Urinary bladder (tissue), 4 donors: ENCODE measurements around the gene E2F1. TPM values are rescaled to one million over a fixed set of nuclear protein-coding genes. Genes with fewer than 3 reads are reported as not detected.

Experiments used
- DNase-seq: peaks from one replicate; pipeline ENCODE4 v3.0.0-alpha.2; 2015; ENCODE audit errors: extremely low spot score
- H3K27ac ChIP-seq: one replicate; pipeline ENCODE4 v1.5.1; 2013; ENCODE audit warnings: low read depth, mild to moderate bottlenecking, moderate library complexity
- H3K36me3 ChIP-seq: one replicate; pipeline ENCODE4 v1.6.1; 2013; ENCODE audit warnings: mild to moderate bottlenecking, moderate library complexity; ENCODE audit not compliant: insufficient read depth
- H3K4me1 ChIP-seq: one replicate; pipeline ENCODE4 v1.6.1; 2013; ENCODE audit warnings: mild to moderate bottlenecking, moderate library complexity; ENCODE audit not compliant: insufficient read depth
- H3K4me3 ChIP-seq: one replicate; pipeline ENCODE4 v1.5.1; 2013; ENCODE audit warnings: low read depth, low read length
- WGBS: extraction: QIAGEN DNeasy Blood & Tissue Kit; methylation state at CpG from one replicate; pipeline ENCODE4 v1.1.7; 2013; 5-methylcytosine and 5-hydroxymethylcytosine counted together
- polyA plus RNA-seq: library from polyadenylated mRNA; stranded (reverse); fragments of 200-250 nt; gene quantifications from one replicate; pipeline ENCODE4 v1.2.3, GENCODE V29; 2013
- total RNA-seq: library from RNA; depleted of rRNA; stranded (reverse); fragments of >200 nt; gene quantifications from one replicate; pipeline ENCODE4 v1.2.3, GENCODE V29; 2014
- donor health status: healthy with polysubstance abuse.
- donor health status: healthy.

Gene E2F1
- total and polyA plus RNA-seq, 2 donors: 3.5 to 6.6 TPM

DNA sequence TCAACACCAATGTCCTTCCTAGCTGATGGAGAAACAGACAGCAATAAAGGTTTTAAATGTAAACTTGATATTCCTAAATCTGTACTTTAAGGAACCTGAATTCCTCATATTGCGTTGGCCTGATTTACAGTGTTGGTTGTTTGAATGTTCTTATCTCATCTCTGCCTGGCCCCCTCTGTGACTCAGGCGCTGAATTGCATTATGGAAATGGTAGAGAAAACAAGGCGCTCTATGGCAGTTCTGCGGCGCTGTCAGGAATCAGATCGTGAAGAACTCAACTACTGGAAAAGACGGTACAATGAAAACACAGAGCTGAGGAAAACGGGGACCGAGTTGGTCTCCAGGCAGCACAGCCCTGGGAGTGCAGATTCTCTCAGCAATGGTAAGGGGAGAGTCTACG, 56.7 kb downstream of the E2F1 start:
- peaks cover 7% of the 10 kb centered on the region for H3K36me3 ChIP-seq
- WGBS: 94% methylated on average over 10 of the region's 10 CpGs
- DNase-seq: no peak
- no peaks in the 10 kb centered on the region for H3K4me1 ChIP-seq
- no peak overlapping the region for H3K4me3 ChIP-seq
- H3K27ac ChIP-seq: no peak overlapping the region

GRCh38 chr20:33627577-33628216, 58.5 kb downstream of the E2F1 start:
- no peak for DNase-seq
- 96% methylated on average over 4 of the region's 4 CpGs for WGBS
- H3K4me1 ChIP-seq: no peaks in the 10 kb centered on the region
- H3K36me3 ChIP-seq: peaks cover 7% of the 10 kb centered on the region
- no peak overlapping the region for H3K4me3 ChIP-seq
- no peak overlapping the region for H3K27ac ChIP-seq

DNA sequence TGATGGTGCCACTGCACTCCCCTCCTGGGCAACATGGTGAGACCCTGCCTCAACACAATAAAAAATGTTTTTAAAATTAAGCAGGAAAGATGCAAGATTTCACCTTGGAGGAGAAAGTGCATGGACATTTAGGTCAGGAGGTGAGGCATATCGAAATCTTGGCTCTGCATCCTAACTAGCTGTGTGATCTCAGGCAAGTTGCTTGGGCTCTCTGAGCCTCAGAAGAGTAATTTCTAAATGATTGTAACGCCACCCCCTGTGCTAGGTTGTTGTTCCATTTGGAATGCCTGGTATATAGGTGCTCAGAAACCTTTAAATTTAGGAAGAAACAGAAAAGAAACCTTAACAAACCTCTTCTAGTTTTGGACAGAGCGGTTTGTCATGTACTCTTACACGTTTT, 60.0 kb downstream of the E2F1 start:
- peaks cover 7% of the 10 kb centered on the region for H3K36me3 ChIP-seq
- H3K4me1 ChIP-seq: no peaks in the 10 kb centered on the region
- H3K27ac ChIP-seq: no peak overlapping the region
- no peak for DNase-seq
- WGBS: 94% methylated on average over 4 of the region's 4 CpGs
- no peak overlapping the region for H3K4me3 ChIP-seq

Other genes starting within 250 kb of the E2F1 start
- gene SNTA1, start 242.6 kb downstream of the E2F1 start, total RNA-seq: 9.3 TPM
- gene SNTA1, start 242.6 kb downstream of the E2F1 start, polyA plus RNA-seq: 50.6 TPM
- gene CBFA2T2, start 196.3 kb downstream of the E2F1 start, total RNA-seq: 16.0 TPM
- 12.5 TPM for gene CBFA2T2, start 196.3 kb downstream of the E2F1 start, polyA plus RNA-seq
- not detected for gene C20orf144, start 24.1 kb downstream of the E2F1 start, total RNA-seq
- gene C20orf144, start 24.1 kb downstream of the E2F1 start, polyA plus RNA-seq: 0.03 TPM
- gene ACTL10, start 19.4 kb downstream of the E2F1 start, total RNA-seq: 0.95 TPM
- gene ACTL10, start 19.4 kb downstream of the E2F1 start, polyA plus RNA-seq: 2.5 TPM
- 18.6 TPM for gene NECAB3, start 12.0 kb downstream of the E2F1 start, total RNA-seq
- gene NECAB3, start 12.0 kb downstream of the E2F1 start, polyA plus RNA-seq: 33.4 TPM
- 12.2 TPM for gene PXMP4, start 33.9 kb upstream of the E2F1 start, total RNA-seq
- gene PXMP4, start 33.9 kb upstream of the E2F1 start, polyA plus RNA-seq: 12.0 TPM
- 1.4 TPM for gene ZNF341, start 45.6 kb upstream of the E2F1 start, total RNA-seq
- gene ZNF341, start 45.6 kb upstream of the E2F1 start, polyA plus RNA-seq: 3.1 TPM
- gene CHMP4B, start 125.0 kb upstream of the E2F1 start, total RNA-seq: 33.5 TPM
- gene CHMP4B, start 125.0 kb upstream of the E2F1 start, polyA plus RNA-seq: 193 TPM